ENCODE results near the gene SMARCA2.

GRCh38 chr9:2055203-2055658, 40.1 kb downstream of the SMARCA2 start:
- TF ChIP-seq SUZ12 (IDR thresholded peaks at IDR 0.05; ENCODE audit: extremely low read depth, insufficient read depth, insufficient read length) (no peak), YY1 (IDR thresholded peaks at IDR 0.05; ENCODE audit: insufficient read depth, insufficient read length) (no peak), ZNF274 (IDR thresholded peaks at IDR 0.05; ENCODE audit: low read depth, low read length) (no peak)
